HepG2 (cell line): ENCODE measurements around the gene NFE2L1. TPM values are rescaled to one million over a fixed set of nuclear protein-coding genes. Genes with fewer than 3 reads are reported as not detected.

Source experiments
- AGO2 ChIP-seq: fragments of 200-400 bp; formaldehyde crosslinking; optimal IDR thresholded peaks from 2 replicates; pipeline ENCODE3; 2017; ENCODE audit warnings: mild to moderate bottlenecking, low read depth, low read length, moderate library complexity
- AKAP8 ChIP-seq: sonication (generic); formaldehyde crosslinking; IDR thresholded peaks from 2 replicates; pipeline ENCODE4 v1.5.1; 2020; ENCODE audit warnings: mild to moderate bottlenecking, missing genetic modification reagents
- CEBPG ChIP-seq: IDR thresholded peaks from 2 replicates; pipeline ENCODE4 v1.6.1; 2016
- CERS6 ChIP-seq: sonication (generic); formaldehyde crosslinking; IDR thresholded peaks from 2 replicates; pipeline ENCODE4 v1.5.0; 2020; ENCODE audit warnings: missing genetic modification reagents
- HOXA7 ChIP-seq: sonication (generic); formaldehyde crosslinking; IDR thresholded peaks from 2 replicates; pipeline ENCODE4 v1.8.1; 2022; ENCODE audit warnings: mild to moderate bottlenecking, missing genetic modification reagents, moderate library complexity
- KLF12 ChIP-seq: sonication (generic); formaldehyde crosslinking; IDR thresholded peaks from 2 replicates; pipeline ENCODE4 v1.4.0; 2020; ENCODE audit warnings: missing genetic modification reagents, borderline replicate concordance
- MLLT10 ChIP-seq: sonication (generic); formaldehyde crosslinking; IDR thresholded peaks from 2 replicates; pipeline ENCODE4 v1.4.0; 2020; ENCODE audit warnings: missing genetic modification reagents
- NFRKB ChIP-seq: fragments of 450-650 bp; IDR thresholded peaks from 2 replicates; pipeline ENCODE4 v1.6.1; 2017
- PATZ1 ChIP-seq: sonication (generic); formaldehyde crosslinking; IDR thresholded peaks from 2 replicates; pipeline ENCODE4 v1.4.0; 2020; ENCODE audit warnings: missing genetic modification reagents
- RBFOX2 ChIP-seq: fragments of 200-400 bp; formaldehyde crosslinking; IDR thresholded peaks from 2 replicates; pipeline ENCODE4 v1.6.1; 2017; ENCODE audit warnings: low read depth, mild to moderate bottlenecking, low read length
- RFX1 ChIP-seq: fragments of 450-650 bp; IDR thresholded peaks from 2 replicates; pipeline ENCODE4 v1.6.1; 2017
- RNF2 ChIP-seq: fragments of 450-650 bp; conservative IDR thresholded peaks from 2 replicates; pipeline ENCODE4 v1.6.1; 2016; ENCODE audit warnings: low read depth
- RXRA ChIP-seq: sonication (generic); formaldehyde crosslinking; IDR thresholded peaks from 2 replicates; pipeline ENCODE4 v1.5.1; 2020; ENCODE audit warnings: missing genetic modification reagents
- STAT6 ChIP-seq: sonication (generic); formaldehyde crosslinking; IDR thresholded peaks from 2 replicates; pipeline ENCODE4 v1.4.0; 2020; ENCODE audit warnings: missing genetic modification reagents, mild to moderate bottlenecking, borderline replicate concordance
- ZBTB7B ChIP-seq: sonication (generic); formaldehyde crosslinking; IDR thresholded peaks from 2 replicates; pipeline ENCODE4 v1.4.0; 2020; ENCODE audit warnings: missing genetic modification reagents
- ZNF382 ChIP-seq: sonication (generic); formaldehyde crosslinking; IDR thresholded peaks from 2 replicates; pipeline ENCODE4 v1.5.0; 2020; ENCODE audit warnings: missing genetic modification reagents, mild to moderate bottlenecking, borderline replicate concordance
- ZNF460 ChIP-seq: sonication (generic); formaldehyde crosslinking; IDR thresholded peaks from 2 replicates; pipeline ENCODE4 v1.5.1; 2020; ENCODE audit warnings: missing genetic modification reagents, mild to moderate bottlenecking, borderline replicate concordance
- ZNF549 ChIP-seq: sonication (generic); formaldehyde crosslinking; IDR thresholded peaks from 2 replicates; pipeline ENCODE4 v1.5.0; 2020; ENCODE audit warnings: missing genetic modification reagents
- ZNF678 ChIP-seq: sonication (generic); formaldehyde crosslinking; IDR thresholded peaks from 2 replicates; pipeline ENCODE4 v1.4.0; 2020; ENCODE audit warnings: mild to moderate bottlenecking, missing genetic modification reagents
- ZNF770 ChIP-seq: sonication (generic); formaldehyde crosslinking; IDR thresholded peaks from 2 replicates; pipeline ENCODE4 v1.5.0; 2020; ENCODE audit warnings: mild to moderate bottlenecking, missing genetic modification reagents
- ZSCAN9 ChIP-seq: IDR thresholded peaks from 2 replicates; pipeline ENCODE4 v1.6.1; 2016; ENCODE audit warnings: borderline replicate concordance
- ZUFSP ChIP-seq: sonication (generic); formaldehyde crosslinking; IDR thresholded peaks from 2 replicates; pipeline ENCODE4 v1.9.0; 2021; ENCODE audit warnings: missing genetic modification reagents, mild to moderate bottlenecking, borderline replicate concordance
- polyA plus RNA-seq, 8 experiments: library from polyadenylated mRNA; depleted of rRNA in 3 of 8; stranded (reverse) in 7 of 8; unstranded in 1 of 8; fragments of >200 nt; fragmentation: Illumina TruSeq in 4 of 8; extraction: Trizol in 4 of 8; gene quantifications; 2 replicates each; pipeline versions ENCODE4 v1.2.1 to v1.2.3, GENCODE V29; 2011 to 2016; ENCODE audit warnings: low read depth in 4 of 8, missing spikeins in 1 of 8, mixed read lengths in 1 of 8; ENCODE audit not compliant: insufficient read depth in 1 of 8
- total RNA-seq, 5 experiments: library from RNA; depleted of rRNA; stranded (reverse); fragments of >200 nt; fragmentation: Illumina TruSeq; extraction: Trizol; gene quantifications; 2 replicates each; pipeline ENCODE4 v1.2.3, GENCODE V29; 2016; ENCODE audit warnings: low read depth in 1 of 5

NFE2L1 gene
- total and polyA plus RNA-seq, 2 of the 13 experiments (the other 11 are each of a cell fraction or from before 2014, with no cell fraction given) = 67.0 to 234 TPM

- TF ChIP-seq STAT6 (CRISPR knock-in tag) (no peak), ZBTB7B (CRISPR knock-in tag) (peak; percentile 95), ZSCAN9 (CRISPR knock-in tag) (no peak), CERS6 (CRISPR knock-in tag) (no peak), KLF12 (CRISPR knock-in tag) (no peak), PATZ1 (CRISPR knock-in tag) (peak; percentile 46; the same call in 1 of the 2 replicates), CEBPG (no peak), ZNF460 (CRISPR knock-in tag) (no peak), ZNF382 (no peak), RBFOX2 (no peak), AGO2 (no peak), ZNF678 (CRISPR knock-in tag) (peak; percentile 78; the same call in 1 of the 2 replicates), RNF2 (no peak), ZUFSP (CRISPR knock-in tag) (no peak), ZNF549 (CRISPR knock-in tag) (no peak), RFX1 (no peak), MLLT10 (CRISPR knock-in tag) (no peak), AKAP8 (CRISPR knock-in tag) (peak; percentile 75; the same call in 1 of the 2 replicates), HOXA7 (CRISPR knock-in tag) (no peak), RXRA (CRISPR knock-in tag) (peak; percentile 46), NFRKB (no peak), ZNF770 (CRISPR knock-in tag) (0 out of 2 replicates have a peak, but pooled peaks have one; percentile 26)
Observed at GRCh38 chr17:48026502-48027321, 21.4 kb upstream of the NFE2L1 start (continued).
